HG02840 (cell line): Measurements from ENCODE around the gene TAS2R41.
"Not testable (repeated sequence)": the region's sequence is repeated elsewhere in the genome, so short reads cannot be mapped to it uniquely, and the experiment has no call there.

Experiments used
- ATAC-seq: cut with Tn5 transposase; IDR thresholded peaks from one replicate; pipeline ENCODE4 v1.9.1; 2021; ENCODE audit warnings: mild to moderate bottlenecking, moderate library complexity, moderate number of reproducible peaks; ENCODE audit not compliant: unreplicated experiment, low FRiP score

Gene TAS2R41

DNA sequence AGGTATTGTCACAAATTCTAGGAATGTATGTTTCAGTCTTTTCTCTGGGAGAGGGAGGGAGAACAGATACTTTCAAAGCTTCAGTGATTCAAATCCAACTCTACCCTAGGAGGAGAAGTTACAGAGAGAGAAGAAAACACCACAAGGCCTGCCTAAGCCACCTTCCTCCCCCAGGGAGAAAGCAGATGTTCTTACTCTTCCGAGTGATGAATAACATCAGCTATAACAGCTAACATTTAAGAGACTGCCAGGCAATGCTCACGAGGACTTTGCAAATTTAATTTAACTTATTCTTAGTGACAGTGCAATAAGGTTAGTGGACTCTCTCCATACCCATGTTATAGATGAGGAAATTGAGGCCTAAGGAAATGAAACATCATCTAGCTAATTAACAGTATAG is 36.8 kb downstream of the TAS2R41 start:
- ATAC-seq, result no peak

DNA sequence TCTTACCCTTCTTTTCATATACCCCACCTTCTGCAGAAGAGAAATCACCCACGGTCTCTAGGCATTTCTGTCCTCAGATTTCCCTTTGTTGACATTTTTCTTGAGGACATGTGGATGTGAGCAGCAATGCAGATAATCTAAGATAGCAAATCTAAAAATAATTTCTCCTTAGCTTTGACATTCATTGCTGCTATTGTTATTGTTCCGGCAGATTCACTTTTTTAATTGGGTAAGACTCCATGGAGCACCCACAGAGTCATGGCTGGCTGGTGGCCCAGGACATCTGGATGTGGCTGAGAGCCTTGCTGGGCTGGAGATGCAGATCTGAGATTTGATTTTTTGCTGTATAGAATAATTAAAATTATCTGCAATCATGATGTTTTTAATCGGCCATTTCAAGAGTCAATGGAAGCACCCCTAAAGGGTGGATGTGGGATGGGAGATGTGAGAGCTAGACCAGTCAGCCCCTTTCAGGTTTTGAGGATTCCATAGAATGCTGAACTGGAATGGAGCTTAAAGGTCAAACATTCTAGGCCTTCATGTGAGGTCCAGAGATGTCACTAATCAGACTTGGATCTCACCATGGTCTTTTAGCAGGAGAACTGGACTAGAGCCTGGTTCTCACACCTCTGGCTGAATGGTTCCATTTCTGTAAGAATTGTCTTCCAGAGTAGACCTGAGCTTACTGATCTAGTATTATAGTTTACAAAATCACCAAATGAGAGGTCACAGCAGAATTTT is 37.5 kb downstream of the TAS2R41 start:
- no peak for ATAC-seq

DNA sequence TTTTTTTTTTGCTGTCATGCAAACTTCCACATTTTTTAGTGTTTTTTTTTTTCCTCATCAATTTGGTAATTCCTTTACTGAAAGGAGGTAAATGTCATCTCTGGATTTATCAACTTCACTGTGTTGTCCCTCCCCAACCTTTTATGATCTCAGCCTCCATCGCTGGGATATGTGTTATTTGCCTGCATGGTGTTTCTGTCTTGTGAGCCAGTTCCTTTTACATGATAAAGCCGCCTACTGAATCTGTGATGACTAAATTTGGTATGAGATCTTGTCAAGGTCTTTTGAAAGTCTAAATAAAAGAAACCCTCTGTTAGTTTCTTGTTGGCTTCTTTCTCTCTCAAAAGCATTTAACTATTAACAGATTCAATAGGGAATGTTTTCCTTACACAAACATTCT is 39.3 kb downstream of the TAS2R41 start:
- no peak for ATAC-seq

DNA sequence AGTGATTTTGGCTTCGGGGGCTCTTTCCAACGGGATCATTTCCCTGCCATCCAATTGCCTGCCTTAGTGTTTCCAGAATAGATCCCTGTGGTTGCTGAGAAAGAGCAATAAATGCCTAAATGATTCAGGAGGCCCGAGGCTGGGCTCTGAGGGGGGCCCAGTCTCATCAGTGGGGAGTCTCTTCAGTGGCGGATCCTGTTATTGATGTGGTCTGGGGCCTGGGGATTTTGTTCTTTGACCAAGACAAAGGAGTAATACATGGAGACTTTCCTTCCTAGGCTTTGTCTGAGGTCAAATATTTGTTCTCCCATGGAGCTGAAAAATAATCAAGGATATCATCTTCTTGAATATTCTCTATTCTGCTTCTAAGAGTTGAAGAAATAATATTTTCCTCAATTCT is 40.8 kb downstream of the TAS2R41 start:
- no peak for ATAC-seq

DNA sequence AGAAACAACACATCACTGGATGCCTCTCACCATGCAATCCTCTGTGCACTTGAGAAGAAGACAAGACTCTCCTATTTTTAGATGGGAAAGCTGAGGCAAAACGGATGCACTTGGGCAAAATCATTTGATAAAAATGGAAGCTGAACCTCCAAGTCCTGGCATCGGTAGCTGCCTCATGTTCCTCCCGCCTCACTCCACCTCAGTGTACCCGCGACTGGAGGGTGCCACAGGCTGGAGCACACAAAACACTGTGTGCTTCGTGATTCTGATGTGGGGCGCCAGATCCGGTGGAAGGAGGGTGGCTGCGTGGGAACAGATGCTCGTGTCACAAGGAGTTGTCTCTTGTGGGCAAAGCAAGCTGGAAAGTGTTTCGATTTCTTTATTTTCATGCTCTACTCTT is 41.3 kb downstream of the TAS2R41 start:
- ATAC-seq, result no peak

DNA sequence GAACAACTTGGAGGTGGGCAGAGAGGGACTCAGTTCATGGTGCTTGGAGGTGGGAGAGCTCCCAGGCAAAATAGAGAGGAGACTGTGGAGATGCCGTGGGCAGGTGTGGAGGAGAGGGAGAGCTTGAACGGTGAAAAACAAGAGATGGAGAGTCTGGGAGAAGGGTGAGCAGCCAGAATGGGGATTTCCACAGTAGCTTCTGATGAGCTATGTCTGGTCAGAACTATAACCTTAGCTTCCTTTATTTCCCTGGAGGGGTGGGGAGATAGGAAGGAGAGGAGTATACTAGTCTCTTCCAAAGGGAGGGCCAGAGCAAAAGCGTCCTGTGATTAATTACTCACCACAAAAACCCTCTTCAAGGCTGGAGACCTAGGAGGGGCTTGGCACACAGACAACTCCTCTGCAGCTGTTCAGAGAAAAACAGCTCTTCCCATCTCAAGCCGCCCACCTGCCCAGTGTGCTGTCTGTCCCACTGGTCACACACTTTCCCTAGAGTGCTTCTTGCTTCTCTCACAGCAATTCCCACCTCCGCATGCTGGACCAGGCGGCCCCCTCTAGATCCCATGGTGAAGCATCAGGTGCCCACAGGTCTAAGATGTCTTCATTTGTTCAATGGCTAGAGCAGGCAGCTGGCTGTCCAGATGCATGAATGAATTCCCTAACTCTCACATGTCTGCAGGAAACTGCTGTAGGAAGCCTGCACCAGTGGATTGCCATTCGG is 41.9 kb downstream of the TAS2R41 start:
- ATAC-seq, result no peak

DNA sequence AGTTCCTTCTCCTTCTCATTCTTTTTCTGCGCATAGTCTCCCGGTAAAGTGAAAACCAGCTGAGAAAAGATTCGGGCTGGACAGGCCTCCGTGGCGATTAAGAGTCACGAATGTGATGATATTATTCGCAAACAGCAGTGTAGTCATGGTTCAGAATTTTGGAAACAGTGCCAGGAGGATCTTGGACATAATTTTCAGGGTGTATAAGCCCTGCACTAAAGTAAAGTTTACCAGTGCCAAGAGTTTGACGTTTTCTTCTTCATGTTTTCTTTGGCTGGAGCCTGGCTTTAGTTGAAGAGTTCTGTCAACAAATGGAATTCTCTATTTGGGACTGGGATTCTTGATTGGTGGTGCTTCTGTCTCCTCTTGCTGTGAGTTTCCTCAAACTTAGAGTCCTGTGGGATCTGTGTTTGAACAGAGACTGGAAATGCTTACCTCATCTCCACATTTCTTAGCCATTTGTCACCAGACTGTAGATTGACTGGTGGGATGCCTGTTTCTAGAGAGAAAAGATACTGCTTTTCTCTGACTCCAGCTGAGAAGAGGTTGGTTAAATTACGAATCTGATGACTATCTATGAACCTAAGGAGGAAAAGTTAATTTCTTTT is 44.7 kb downstream of the TAS2R41 start:
- ATAC-seq, result not testable (repeated sequence)
